Measurements from ENCODE around the gene HLA-E. TPM values are rescaled to one million over a fixed set of nuclear protein-coding genes. Genes with fewer than 3 reads are reported as not detected.

HLA-E gene
- total and polyA plus RNA-seq, 2 of the 13 experiments (the other 11 are each of a cell fraction or from before 2014, with no cell fraction given): 45.2 to 90.4 TPM

DNA sequence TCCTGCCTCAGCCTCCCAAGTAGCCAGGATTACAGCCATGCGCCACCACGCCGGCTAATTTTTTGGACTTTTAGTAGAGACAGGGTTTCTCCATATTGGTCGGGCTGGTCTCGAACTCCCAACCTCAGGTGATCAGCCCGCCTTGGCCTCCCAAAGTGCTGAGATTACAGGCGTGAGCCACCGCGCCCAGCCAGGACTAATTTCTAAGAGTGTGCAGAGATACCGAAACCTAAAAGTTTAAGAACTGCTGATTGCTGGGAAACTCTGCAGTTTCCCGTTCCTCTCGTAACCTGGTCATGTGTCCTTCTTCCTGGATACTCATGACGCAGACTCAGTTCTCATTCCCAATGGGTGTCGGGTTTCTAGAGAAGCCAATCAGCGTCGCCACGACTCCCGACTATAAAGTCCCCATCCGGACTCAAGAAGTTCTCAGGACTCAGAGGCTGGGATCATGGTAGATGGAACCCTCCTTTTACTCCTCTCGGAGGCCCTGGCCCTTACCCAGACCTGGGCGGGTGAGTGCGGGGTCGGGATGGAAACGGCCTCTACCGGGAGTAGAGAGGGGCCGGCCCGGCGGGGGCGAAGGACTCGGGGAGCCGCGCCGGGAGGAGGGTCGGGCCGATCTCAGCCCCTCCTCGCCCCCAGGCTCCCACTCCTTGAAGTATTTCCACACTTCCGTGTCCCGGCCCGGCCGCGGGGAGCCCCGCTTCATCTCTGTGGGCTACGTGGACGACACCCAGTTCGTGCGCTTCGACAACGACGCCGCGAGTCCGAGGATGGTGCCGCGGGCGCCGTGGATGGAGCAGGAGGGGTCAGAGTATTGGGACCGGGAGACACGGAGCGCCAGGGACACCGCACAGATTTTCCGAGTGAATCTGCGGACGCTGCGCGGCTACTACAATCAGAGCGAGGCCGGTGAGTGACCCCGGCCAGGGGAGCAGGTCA is at the start of gene HLA-E (continued):
- TF ChIP-seq, protein P1, sequence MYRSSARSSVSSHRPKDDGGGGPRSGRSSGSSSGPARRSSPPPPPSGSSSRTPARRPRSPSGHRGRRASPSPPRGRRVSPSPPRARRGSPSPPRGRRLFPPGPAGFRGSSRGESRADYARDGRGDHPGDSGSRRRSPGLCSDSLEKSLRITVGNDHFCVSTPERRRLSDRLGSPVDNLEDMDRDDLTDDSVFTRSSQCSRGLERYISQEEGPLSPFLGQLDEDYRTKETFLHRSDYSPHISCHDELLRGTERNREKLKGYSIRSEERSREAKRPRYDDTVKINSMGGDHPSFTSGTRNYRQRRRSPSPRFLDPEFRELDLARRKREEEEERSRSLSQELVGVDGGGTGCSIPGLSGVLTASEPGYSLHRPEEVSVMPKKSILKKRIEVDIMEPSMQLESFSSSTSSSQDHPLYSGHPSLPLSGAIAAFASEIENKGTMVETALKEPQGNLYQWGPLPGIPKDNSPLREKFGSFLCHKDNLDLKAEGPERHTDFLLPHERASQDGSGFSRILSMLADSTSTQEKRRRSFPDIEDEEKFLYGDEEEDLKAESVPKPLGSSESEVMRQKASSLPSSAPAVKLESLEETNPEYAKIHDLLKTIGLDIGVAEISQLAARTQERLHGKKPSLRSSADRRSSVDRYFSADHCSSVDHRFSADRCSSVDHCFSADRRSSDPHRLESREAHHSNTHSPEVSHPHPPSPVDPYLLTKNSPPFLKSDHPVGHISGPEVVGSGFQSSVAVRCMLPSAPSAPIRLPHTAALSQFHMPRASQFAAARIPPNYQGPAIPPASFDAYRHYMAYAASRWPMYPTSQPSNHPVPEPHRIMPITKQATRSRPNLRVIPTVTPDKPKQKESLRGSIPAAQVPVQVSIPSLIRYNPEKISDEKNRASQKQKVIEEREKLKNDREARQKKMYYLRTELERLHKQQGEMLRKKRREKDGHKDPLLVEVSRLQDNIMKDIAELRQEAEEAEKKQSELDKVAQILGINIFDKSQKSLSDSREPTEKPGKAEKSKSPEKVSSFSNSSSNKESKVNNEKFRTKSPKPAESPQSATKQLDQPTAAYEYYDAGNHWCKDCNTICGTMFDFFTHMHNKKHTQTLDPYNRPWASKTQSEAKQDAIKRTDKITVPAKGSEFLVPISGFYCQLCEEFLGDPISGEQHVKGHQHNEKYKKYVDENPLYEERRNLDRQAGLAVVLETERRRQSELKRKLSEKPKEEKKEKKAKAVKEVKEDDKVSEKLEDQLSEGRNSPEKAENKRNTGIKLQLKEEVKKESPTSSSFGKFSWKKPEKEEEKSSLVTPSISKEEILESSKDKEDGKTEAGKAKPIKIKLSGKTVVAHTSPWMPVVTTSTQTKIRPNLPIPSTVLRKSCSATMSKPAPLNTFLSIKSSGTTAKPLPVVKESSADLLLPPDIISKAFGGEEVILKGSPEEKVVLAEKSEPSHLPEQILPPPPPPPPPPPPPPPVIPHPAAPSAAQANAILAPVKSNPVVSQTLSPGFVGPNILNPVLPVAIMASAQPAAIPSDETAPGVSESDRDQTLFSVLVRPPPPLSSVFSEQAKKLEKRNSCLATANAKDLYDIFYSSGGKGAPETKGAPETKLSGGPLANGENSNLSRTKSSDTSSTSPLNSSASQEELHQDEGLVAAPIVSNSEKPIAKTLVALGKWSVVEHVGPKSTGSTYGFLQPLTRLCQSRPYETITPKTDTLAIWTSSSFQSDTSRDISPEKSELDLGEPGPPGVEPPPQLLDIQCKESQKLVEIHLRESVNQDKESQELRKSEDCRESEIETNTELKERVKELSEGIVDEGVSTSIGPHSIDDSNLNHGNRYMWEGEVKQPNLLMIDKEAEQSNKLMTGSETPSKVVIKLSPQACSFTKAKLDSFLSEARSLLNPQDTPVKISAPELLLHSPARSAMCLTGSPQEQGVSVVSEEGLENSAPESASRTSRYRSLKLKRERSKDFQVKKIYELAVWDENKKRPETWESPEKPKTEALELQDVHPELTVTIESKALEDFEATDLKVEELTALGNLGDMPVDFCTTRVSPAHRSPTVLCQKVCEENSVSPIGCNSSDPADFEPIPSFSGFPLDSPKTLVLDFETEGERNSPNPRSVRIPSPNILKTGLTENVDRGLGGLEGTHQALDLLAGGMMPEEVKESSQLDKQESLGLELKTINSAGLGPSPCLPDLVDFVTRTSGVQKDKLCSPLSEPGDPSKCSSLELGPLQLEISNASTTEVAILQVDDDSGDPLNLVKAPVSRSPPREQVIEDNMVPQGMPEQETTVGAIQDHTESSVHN (CRISPR knock-in tag; IDR thresholded peaks at IDR 0.05): no peak
- no peak for TF ChIP-seq ZNF546 (CRISPR knock-in tag; conservative IDR thresholded peaks at IDR 0.05)
- TF ChIP-seq ZNF468 (CRISPR knock-in tag; IDR thresholded peaks at IDR 0.05): no peak
- TF ChIP-seq ZBTB38 (CRISPR knock-in tag; IDR thresholded peaks at IDR 0.05): peak; percentile 41
- TF ChIP-seq, protein P2, sequence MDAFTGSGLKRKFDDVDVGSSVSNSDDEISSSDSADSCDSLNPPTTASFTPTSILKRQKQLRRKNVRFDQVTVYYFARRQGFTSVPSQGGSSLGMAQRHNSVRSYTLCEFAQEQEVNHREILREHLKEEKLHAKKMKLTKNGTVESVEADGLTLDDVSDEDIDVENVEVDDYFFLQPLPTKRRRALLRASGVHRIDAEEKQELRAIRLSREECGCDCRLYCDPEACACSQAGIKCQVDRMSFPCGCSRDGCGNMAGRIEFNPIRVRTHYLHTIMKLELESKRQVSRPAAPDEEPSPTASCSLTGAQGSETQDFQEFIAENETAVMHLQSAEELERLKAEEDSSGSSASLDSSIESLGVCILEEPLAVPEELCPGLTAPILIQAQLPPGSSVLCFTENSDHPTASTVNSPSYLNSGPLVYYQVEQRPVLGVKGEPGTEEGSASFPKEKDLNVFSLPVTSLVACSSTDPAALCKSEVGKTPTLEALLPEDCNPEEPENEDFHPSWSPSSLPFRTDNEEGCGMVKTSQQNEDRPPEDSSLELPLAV (CRISPR knock-in tag; conservative IDR thresholded peaks at IDR 0.05; ENCODE audit: low read depth): no peak
- peak; percentile 38; the same call in 1 of the 2 replicates for TF ChIP-seq KMT2B (CRISPR knock-in tag; IDR thresholded peaks at IDR 0.05)
- TF ChIP-seq BHLHE40 (IDR thresholded peaks at IDR 0.05; ENCODE audit: low read length): peak; percentile 67; the same call in 1 of the 2 replicates
- TF ChIP-seq TBP (CRISPR knock-in tag; IDR thresholded peaks at IDR 0.05): no peak
- no peak for TF ChIP-seq MAFG (CRISPR knock-in tag; IDR thresholded peaks at IDR 0.05)
- TF ChIP-seq ZNF570 (CRISPR knock-in tag; IDR thresholded peaks at IDR 0.05; ENCODE audit: borderline replicate concordance): no peak
- no peak for TF ChIP-seq FOXK2 (IDR thresholded peaks at IDR 0.05)
- peak in 1 of 2 experiments; percentile 56; a peak in 1 of 4 replicates for TF ChIP-seq NR2F1 (CRISPR knock-in tag; IDR thresholded peaks at IDR 0.05)
- TF ChIP-seq SP140L (CRISPR knock-in tag; IDR thresholded peaks at IDR 0.05; ENCODE audit: borderline replicate concordance): no peak; the same call in 1 of the 2 replicates
- TF ChIP-seq, protein P3, sequence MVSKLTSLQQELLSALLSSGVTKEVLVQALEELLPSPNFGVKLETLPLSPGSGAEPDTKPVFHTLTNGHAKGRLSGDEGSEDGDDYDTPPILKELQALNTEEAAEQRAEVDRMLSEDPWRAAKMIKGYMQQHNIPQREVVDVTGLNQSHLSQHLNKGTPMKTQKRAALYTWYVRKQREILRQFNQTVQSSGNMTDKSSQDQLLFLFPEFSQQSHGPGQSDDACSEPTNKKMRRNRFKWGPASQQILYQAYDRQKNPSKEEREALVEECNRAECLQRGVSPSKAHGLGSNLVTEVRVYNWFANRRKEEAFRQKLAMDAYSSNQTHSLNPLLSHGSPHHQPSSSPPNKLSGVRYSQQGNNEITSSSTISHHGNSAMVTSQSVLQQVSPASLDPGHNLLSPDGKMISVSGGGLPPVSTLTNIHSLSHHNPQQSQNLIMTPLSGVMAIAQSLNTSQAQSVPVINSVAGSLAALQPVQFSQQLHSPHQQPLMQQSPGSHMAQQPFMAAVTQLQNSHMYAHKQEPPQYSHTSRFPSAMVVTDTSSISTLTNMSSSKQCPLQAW (CRISPR knock-in tag; IDR thresholded peaks at IDR 0.05): peak; percentile 79; the same call in 1 of the 2 replicates
- TF ChIP-seq MYC (CRISPR knock-in tag; IDR thresholded peaks at IDR 0.05; ENCODE audit: borderline replicate concordance): no peak; the same call in 1 of the 2 replicates
- TF ChIP-seq FOXO1 (CRISPR knock-in tag; IDR thresholded peaks at IDR 0.05): peak; percentile 12; the same call in 1 of the 2 replicates
- TF ChIP-seq ZNF354B (CRISPR knock-in tag; IDR thresholded peaks at IDR 0.05): 0 out of 2 replicates have a peak, but pooled peaks have one; percentile 3
- no peak for TF ChIP-seq ZNF101 (CRISPR knock-in tag; IDR thresholded peaks at IDR 0.05; ENCODE audit: borderline replicate concordance, low read depth)
